ENCODE data around the gene B4GALNT3. TPM values are rescaled to one million over a fixed set of nuclear protein-coding genes. Genes with fewer than 3 reads are reported as not detected.

The B4GALNT3 gene
- total and polyA plus RNA-seq, 3 donors from 2014 or later: 16.7 to 34.6 (median 24.3) TPM

- 78 to 79% methylated on average over 6 to 8 of the region's 8 CpGs for WGBS, 2 donors
Measured at GRCh38 chr12:544142-544541, 84.4 kb downstream of the B4GALNT3 start.

GRCh38 chr12:544941-545635 lies 85.3 kb downstream of the B4GALNT3 start:
- H3K9me3 ChIP-seq: no peaks in the 10 kb centered on the region
- no peak overlapping the region for H3K4me3 ChIP-seq
- TF ChIP-seq POLR2A (IDR thresholded peaks at IDR 0.05): no peak
- no peak for TF ChIP-seq CTCF (IDR thresholded peaks at IDR 0.05)
- no peaks in the 10 kb centered on the region for H3K27me3 ChIP-seq
- no peak for DNase-seq
- no peak overlapping the region for H3K27ac ChIP-seq
- WGBS, 2 donors: 60 to 85% methylated on average over 6 to 9 of the region's 9 CpGs
- H3K4me1 ChIP-seq: peaks cover 17% of the 10 kb centered on the region
- intact Hi-C loops (cut with DNase I; ENCODE audit: low total_unique reads): loop anchor here (5.0 kb wide), 1 partner anchor 93 kb away; no protein-coding TSS in a partner anchor
- no peaks in the 10 kb centered on the region for H3K36me3 ChIP-seq (ENCODE audit: low read depth, missing control alignments)

More at GRCh38 chr12:544142-544541, 84.4 kb downstream of the B4GALNT3 start:
- intact Hi-C loops (cut with DNase I; ENCODE audit: low total_unique reads): no loop called here
- Histone ChIP-seq H3K27me3 (no peaks in the 10 kb centered on the region), H3K27ac (no peak overlapping the region), H3K4me1 (peaks cover 17% of the 10 kb centered on the region), H3K9me3 (no peaks in the 10 kb centered on the region), H3K4me3 (no peak overlapping the region), H3K36me3 (ENCODE audit: low read depth, missing control alignments) (no peaks in the 10 kb centered on the region)
- no peak for TF ChIP-seq CTCF (IDR thresholded peaks at IDR 0.05)
- no peak for TF ChIP-seq POLR2A (IDR thresholded peaks at IDR 0.05)
- no peak for DNase-seq

- H3K27ac ChIP-seq: no peak overlapping the region
- DNase-seq: no peak
Measured at GRCh38 chr12:545835-546234, 86.1 kb downstream of the B4GALNT3 start.

GRCh38 chr12:546265-546919 lies 86.7 kb downstream of the B4GALNT3 start:
- H3K9me3 ChIP-seq: no peaks in the 10 kb centered on the region
- intact Hi-C loops (cut with DNase I; ENCODE audit: low total_unique reads): loop anchor here (5.0 kb wide), 1 partner anchor 94 kb away; no protein-coding TSS in a partner anchor
- peak; percentile 32 for DNase-seq
- H3K27me3 ChIP-seq: no peaks in the 10 kb centered on the region
- WGBS, 2 donors: 21 to 47% methylated on average over 23 to 41 of the region's 41 CpGs
- peaks cover 17% of the 10 kb centered on the region for H3K4me1 ChIP-seq
- no peak overlapping the region for H3K27ac ChIP-seq
- H3K36me3 ChIP-seq (ENCODE audit: low read depth, missing control alignments): no peaks in the 10 kb centered on the region
- no peak for TF ChIP-seq POLR2A (IDR thresholded peaks at IDR 0.05)
- TF ChIP-seq CTCF (IDR thresholded peaks at IDR 0.05): no peak
- H3K4me3 ChIP-seq: peak overlapping the region in 1 of 2 donors; percentile 30

More at GRCh38 chr12:545835-546234, 86.1 kb downstream of the B4GALNT3 start:
- no peaks in the 10 kb centered on the region for H3K36me3 ChIP-seq (ENCODE audit: low read depth, missing control alignments)
- no peaks in the 10 kb centered on the region for H3K27me3 ChIP-seq
- intact Hi-C loops (cut with DNase I; ENCODE audit: low total_unique reads): loop anchor here (5.0 kb wide), 1 partner anchor 94 kb away; no protein-coding TSS in a partner anchor
- peaks cover 17% of the 10 kb centered on the region for H3K4me1 ChIP-seq
- no peak overlapping the region for H3K4me3 ChIP-seq
- no peak for TF ChIP-seq CTCF (IDR thresholded peaks at IDR 0.05)
- no peak for TF ChIP-seq POLR2A (IDR thresholded peaks at IDR 0.05)
- H3K9me3 ChIP-seq: no peaks in the 10 kb centered on the region
- WGBS, 2 donors: 57 to 58% methylated on average over 5 to 6 of the region's 6 CpGs
